Karpas-422 (cell line): ENCODE data around the gene AGAP2. TPM values are rescaled to one million over a fixed set of nuclear protein-coding genes. Genes with fewer than 3 reads are reported as not detected.

Source experiments
- DNase-seq: peaks from one replicate; pipeline ENCODE4 v3.0.0-alpha.2; 2015
- H2AFZ ChIP-seq: fragments of 200-600 bp; sonication (generic); 2 replicates; pipeline ENCODE4 v1.6.1; 2014; ENCODE audit warnings: antibody characterized with exemption, low read length, mixed read lengths
- H3K27ac ChIP-seq: fragments of 200-600 bp; sonication (generic); 2 replicates; pipeline ENCODE4 v1.5.1; 2014; ENCODE audit warnings: mild to moderate bottlenecking, low read length, moderate library complexity
- H3K27me3 ChIP-seq: fragments of 200-600 bp; sonication (generic); 2 replicates; pipeline ENCODE4 v1.6.1; 2014; ENCODE audit warnings: low read length, mixed read lengths
- H3K36me3 ChIP-seq: fragments of 200-600 bp; sonication (generic); 2 replicates; pipeline ENCODE4 v1.6.1; 2014; ENCODE audit warnings: low read length, mixed read lengths; ENCODE audit not compliant: insufficient read depth
- H3K4me1 ChIP-seq: fragments of 200-600 bp; sonication (generic); 2 replicates; pipeline ENCODE4 v1.6.1; 2014; ENCODE audit warnings: mild to moderate bottlenecking, low read length, mixed read lengths
- H3K4me2 ChIP-seq: fragments of 200-600 bp; sonication (generic); 2 replicates; pipeline ENCODE4 v1.6.1; 2014; ENCODE audit warnings: low read length, low read depth, mild to moderate bottlenecking; ENCODE audit not compliant: poor library complexity, severe bottlenecking
- H3K4me3 ChIP-seq: fragments of 200-600 bp; sonication (generic); 2 replicates; pipeline ENCODE4 v1.5.1; 2014; ENCODE audit warnings: mild to moderate bottlenecking, antibody characterized with exemption, low read length, mixed read lengths
- H3K79me2 ChIP-seq: fragments of 200-600 bp; sonication (generic); 2 replicates; pipeline ENCODE4 v1.6.1; 2014; ENCODE audit warnings: mild to moderate bottlenecking, low read length, mixed read lengths
- H3K9ac ChIP-seq: fragments of 200-600 bp; sonication (generic); 2 replicates; pipeline ENCODE4 v1.6.0; 2014; ENCODE audit warnings: low read length
- H3K9me2 ChIP-seq: fragments of 200-600 bp; sonication (generic), shearing (Covaris generic); replicated peaks from 2 replicates; pipeline ENCODE4 v1.6.0; 2014; ENCODE audit warnings: mild to moderate bottlenecking, low read length, moderate library complexity; ENCODE audit not compliant: insufficient read depth
- H3K9me3 ChIP-seq: fragments of 300-700, 200-600 bp; sonication (generic); 2 replicates; pipeline ENCODE4 v1.6.1; 2014; ENCODE audit warnings: low read length, mixed read lengths
- H4K20me1 ChIP-seq: fragments of 200-600 bp; sonication (generic); 2 replicates; pipeline ENCODE4 v1.6.1; 2014; ENCODE audit warnings: mild to moderate bottlenecking, antibody characterized with exemption, low read length, low read depth; ENCODE audit not compliant: insufficient read depth
- total RNA-seq: library from RNA; depleted of rRNA; stranded (reverse); fragments of >200 nt; shearing (Covaris generic); gene quantifications from 2 replicates; pipeline ENCODE4 v1.2.3, GENCODE V29; 2014; ENCODE audit warnings: low replicate concordance

Gene AGAP2
- total RNA-seq, 1 experiment from 2014 or later: 6.7 TPM

DNA sequence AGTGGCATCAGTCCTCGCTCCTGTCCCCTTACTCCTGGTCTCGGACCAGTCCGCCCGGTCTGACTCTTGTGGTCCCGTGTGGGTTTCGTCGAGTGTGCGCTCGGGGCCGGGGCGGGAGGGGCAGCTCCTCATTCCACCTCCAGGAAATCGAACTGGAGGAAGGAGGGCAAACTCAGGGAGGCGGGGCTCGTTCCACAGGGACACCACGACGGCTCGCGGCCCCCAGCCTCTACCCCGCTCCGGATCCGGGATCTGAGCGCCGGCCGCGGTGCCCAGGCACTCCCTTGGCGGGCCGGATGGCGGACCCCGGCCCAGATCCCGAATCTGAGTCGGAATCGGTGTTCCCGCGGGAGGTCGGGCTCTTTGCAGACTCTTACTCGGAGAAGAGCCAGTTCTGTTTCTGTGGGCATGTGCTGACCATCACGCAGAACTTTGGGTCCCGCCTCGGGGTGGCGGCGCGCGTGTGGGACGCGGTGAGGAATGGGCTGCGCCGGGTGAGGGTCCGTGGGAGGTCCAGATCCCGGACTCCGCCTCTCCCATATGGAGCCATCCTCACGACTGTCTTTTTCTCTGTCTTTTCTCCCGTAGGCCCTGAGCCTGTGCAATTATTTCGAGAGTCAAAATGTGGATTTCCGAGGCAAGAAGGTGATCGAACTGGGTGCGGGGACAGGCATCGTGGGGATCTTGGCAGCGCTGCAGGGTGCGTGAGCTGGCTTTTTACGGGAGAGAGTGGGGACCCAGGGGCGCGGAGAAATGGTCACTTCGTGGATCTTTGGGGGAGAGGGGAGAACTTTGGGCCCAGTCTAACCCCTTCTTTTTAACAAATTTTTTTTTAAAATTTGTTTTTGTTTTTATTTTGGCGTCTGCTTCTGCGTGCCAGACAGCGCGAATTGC is 34.1 kb upstream of the AGAP2 start, which contains the start of gene EEF1AKMT3:
EEF1AKMT3 (plus strand) TSS at position 186 of the 894 bp plus-strand sequence; CDS start at position 297, 111 bp downstream.
- peak; percentile 64 for DNase-seq

DNA sequence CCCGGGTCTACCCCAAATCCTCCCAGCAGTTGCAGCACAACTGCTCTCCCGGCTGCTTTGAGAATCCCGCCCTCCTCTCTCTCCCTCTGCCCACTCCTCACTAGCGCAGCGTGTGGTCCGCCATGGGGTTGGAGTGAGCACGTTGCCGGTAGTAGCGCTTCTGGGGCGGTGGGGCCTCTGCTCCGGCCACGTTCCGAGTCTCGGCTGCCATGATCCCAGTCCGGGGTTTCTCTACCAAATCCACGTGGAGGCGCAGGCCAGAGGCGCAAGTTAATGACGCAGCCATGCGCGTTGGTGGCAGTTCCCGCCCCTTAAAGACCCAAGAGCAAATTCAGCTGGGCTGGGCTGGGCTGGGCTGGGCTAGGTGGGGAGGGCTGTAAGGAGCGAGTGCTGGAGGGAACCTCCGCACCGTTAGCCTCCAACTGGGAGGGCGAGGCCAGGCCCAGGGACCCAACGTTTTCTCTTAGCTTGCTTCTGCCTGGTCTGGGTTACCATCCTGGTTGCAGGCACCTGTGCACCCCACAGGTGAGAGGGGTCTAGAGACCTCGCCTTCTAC is 33.4 kb upstream of the AGAP2 start, which contains the start of gene METTL1:
METTL1 (minus strand) TSS at position 233 of the 556 bp plus-strand sequence; CDS start at position 211, 22 bp downstream.
- Histone ChIP-seq H3K9me2 (no peaks in the 10 kb centered on the region), H3K4me1 (peaks cover 27% of the 10 kb centered on the region), H2AFZ (peak within 1 kb of the TSS; percentile 94), H4K20me1 (no peaks in the 10 kb centered on the region), H3K27me3 (no peaks in the 10 kb centered on the region), H3K79me2 (peaks cover 16% of the 10 kb centered on the region), H3K4me2 (peak within 1 kb of the TSS; percentile 80), H3K9me3 (no peaks in the 10 kb centered on the region), H3K4me3 (peak within 1 kb of the TSS; percentile 94), H3K36me3 (peaks cover 4% of the 10 kb centered on the region; the same call in 1 of the 2 replicates), H3K27ac (peak within 1 kb of the TSS; percentile 47; the same call in 1 of the 2 replicates), H3K9ac (peak within 1 kb of the TSS; percentile 85)
- peak; percentile 99 for DNase-seq

More for the DNA sequence above, 34.1 kb upstream of the AGAP2 start, which contains the start of gene EEF1AKMT3:
- Histone ChIP-seq H3K27me3 (no peaks in the 10 kb centered on the region), H2AFZ (peak within 1 kb of the TSS; percentile 94), H4K20me1 (no peaks in the 10 kb centered on the region), H3K4me2 (peak within 1 kb of the TSS; percentile 80), H3K36me3 (peaks cover 4% of the 10 kb centered on the region; the same call in 1 of the 2 replicates), H3K79me2 (peaks cover 16% of the 10 kb centered on the region), H3K4me1 (peaks cover 27% of the 10 kb centered on the region), H3K27ac (peak within 1 kb of the TSS; percentile 47; the same call in 1 of the 2 replicates), H3K4me3 (peak within 1 kb of the TSS; percentile 94), H3K9me2 (no peaks in the 10 kb centered on the region), H3K9ac (peak within 1 kb of the TSS; percentile 85), H3K9me3 (no peaks in the 10 kb centered on the region)

GRCh38 chr12:57771236-57771872 is 32.8 kb upstream of the AGAP2 start:
- Histone ChIP-seq H3K9me3 (no peaks in the 10 kb centered on the region), H3K9ac (peak overlapping the region; percentile 85), H3K4me2 (peak overlapping the region; percentile 80), H3K27ac (peak overlapping the region; percentile 47; the same call in 1 of the 2 replicates), H3K4me3 (peak overlapping the region; percentile 94), H2AFZ (peak overlapping the region; percentile 93), H4K20me1 (no peaks in the 10 kb centered on the region), H3K79me2 (peaks cover 16% of the 10 kb centered on the region), H3K27me3 (no peaks in the 10 kb centered on the region), H3K9me2 (no peaks in the 10 kb centered on the region), H3K36me3 (peaks cover 4% of the 10 kb centered on the region; the same call in 1 of the 2 replicates), H3K4me1 (peaks cover 27% of the 10 kb centered on the region)
- DNase-seq: peak; percentile 98

DNA sequence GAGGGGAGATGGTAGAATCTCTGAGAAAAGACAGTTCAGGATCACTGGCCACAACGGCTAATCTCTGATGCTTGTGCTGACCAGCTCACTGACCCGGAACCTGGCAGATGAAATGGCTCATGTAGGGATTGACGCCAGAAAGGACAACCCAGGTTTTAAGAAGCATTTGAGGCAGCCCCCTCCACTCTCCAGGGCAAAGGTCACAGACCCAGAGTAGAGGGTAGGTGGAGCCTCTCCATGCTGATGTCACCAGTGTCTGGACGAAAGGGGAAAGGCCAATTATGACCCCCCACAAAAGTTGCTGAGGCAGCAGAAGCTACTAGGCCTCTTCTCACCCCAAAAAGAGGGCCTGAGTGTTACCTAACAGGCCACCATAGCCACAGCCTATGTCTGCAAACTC is 32.2 kb upstream of the AGAP2 start:
- DNase-seq: no peak
- peaks cover 27% of the 10 kb centered on the region for H3K4me1 ChIP-seq
- H2AFZ ChIP-seq: no peak overlapping the region

DNA sequence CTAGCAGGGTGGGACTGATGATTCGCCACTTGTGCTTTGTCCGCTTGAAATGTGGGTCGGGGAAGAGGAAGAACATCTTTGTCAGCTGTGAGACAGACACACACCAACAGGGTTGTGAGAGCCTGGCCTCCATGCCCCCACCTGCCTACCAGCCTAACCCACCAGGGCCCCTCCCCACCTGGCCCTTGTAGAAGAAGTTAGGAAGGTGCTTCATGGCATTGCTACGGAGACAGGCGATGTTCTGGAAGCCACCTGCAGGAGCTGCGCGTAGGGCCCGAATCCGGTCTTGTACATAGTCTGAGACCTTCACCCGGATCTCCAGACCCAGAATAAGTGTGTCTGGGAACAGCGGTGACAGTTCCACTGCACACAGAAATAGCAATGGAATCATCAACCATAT is 31.1 kb upstream of the AGAP2 start:
- no peaks in the 10 kb centered on the region for H3K9me2 ChIP-seq
- no peak overlapping the region for H3K27ac ChIP-seq
- H3K79me2 ChIP-seq: peaks cover 16% of the 10 kb centered on the region
- peaks cover 4% of the 10 kb centered on the region; the same call in 1 of the 2 replicates for H3K36me3 ChIP-seq
- peaks cover 31% of the 10 kb centered on the region for H3K4me1 ChIP-seq
- no peaks in the 10 kb centered on the region for H3K9me3 ChIP-seq
- no peaks in the 10 kb centered on the region for H4K20me1 ChIP-seq
- H3K4me2 ChIP-seq: no peak overlapping the region
- no peak overlapping the region for H2AFZ ChIP-seq
- H3K9ac ChIP-seq: no peak overlapping the region
- H3K4me3 ChIP-seq: no peak overlapping the region
- H3K27me3 ChIP-seq: no peaks in the 10 kb centered on the region
- DNase-seq: no peak

More for the DNA sequence above, 32.2 kb upstream of the AGAP2 start:
- Histone ChIP-seq H3K4me3 (peak overlapping the region; percentile 94), H3K4me2 (peak overlapping the region; percentile 80), H3K9me2 (no peaks in the 10 kb centered on the region), H3K9ac (peak overlapping the region; percentile 85), H3K9me3 (no peaks in the 10 kb centered on the region), H3K36me3 (peaks cover 4% of the 10 kb centered on the region; the same call in 1 of the 2 replicates), H3K79me2 (peaks cover 16% of the 10 kb centered on the region), H4K20me1 (no peaks in the 10 kb centered on the region), H3K27me3 (no peaks in the 10 kb centered on the region), H3K27ac (no peak overlapping the region)

DNA sequence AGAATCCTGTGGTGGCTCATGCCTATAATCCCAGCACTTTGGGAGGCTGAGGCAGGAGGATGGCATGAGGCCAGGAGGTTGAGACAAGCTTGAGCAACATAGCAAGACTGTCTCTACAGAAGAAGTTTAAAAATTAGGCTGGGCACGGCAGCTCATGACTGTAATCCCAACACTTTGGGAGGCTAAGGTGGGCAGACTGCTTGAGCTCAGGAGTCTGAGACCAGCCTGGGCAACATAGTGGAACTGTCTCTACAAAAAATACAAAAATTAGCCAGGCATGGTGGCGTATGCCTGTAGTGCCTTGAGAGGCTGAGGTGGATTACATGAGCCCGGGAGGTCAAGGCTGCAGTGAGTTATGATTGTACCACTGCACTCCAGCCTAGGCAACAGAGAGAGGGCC is 29.3 kb upstream of the AGAP2 start:
- Histone ChIP-seq H3K9ac (no peak overlapping the region), H3K4me2 (no peak overlapping the region), H2AFZ (no peak overlapping the region), H3K4me3 (no peak overlapping the region), H3K79me2 (peaks cover 15% of the 10 kb centered on the region), H3K27ac (no peak overlapping the region), H3K4me1 (peaks cover 22% of the 10 kb centered on the region), H4K20me1 (no peaks in the 10 kb centered on the region), H3K9me2 (no peaks in the 10 kb centered on the region), H3K9me3 (no peaks in the 10 kb centered on the region), H3K27me3 (no peaks in the 10 kb centered on the region), H3K36me3 (peaks cover 4% of the 10 kb centered on the region; the same call in 1 of the 2 replicates)
- DNase-seq: no peak

GRCh38 chr12:57767305-57767698 is 28.8 kb upstream of the AGAP2 start:
- H3K9me3 ChIP-seq: no peaks in the 10 kb centered on the region
- no peak overlapping the region for H3K4me2 ChIP-seq
- no peak overlapping the region for H3K4me3 ChIP-seq
- DNase-seq: no peak
- no peak overlapping the region for H3K27ac ChIP-seq
- no peak overlapping the region for H3K9ac ChIP-seq
- H3K79me2 ChIP-seq: peaks cover 11% of the 10 kb centered on the region
- no peaks in the 10 kb centered on the region for H3K27me3 ChIP-seq
- peaks cover 4% of the 10 kb centered on the region; the same call in 1 of the 2 replicates for H3K36me3 ChIP-seq
- no peaks in the 10 kb centered on the region for H3K9me2 ChIP-seq
- no peak overlapping the region for H2AFZ ChIP-seq
- peaks cover 16% of the 10 kb centered on the region for H3K4me1 ChIP-seq
- H4K20me1 ChIP-seq: no peaks in the 10 kb centered on the region
